HG03342 (cell line): ENCODE results near the gene DEF6.
"Not testable (repeated sequence)": the region's sequence is repeated elsewhere in the genome, so short reads cannot be mapped to it uniquely, and the experiment has no call there.

ENCODE experiments used
- ATAC-seq: cut with Tn5 transposase; IDR thresholded peaks from one replicate; pipeline ENCODE4 v1.9.1; 2021; ENCODE audit warnings: mild to moderate bottlenecking, moderate library complexity; ENCODE audit not compliant: unreplicated experiment

DEF6 gene

GRCh38 chr6:35309611-35310264, 12.1 kb downstream of the DEF6 start:
- no peak for ATAC-seq

- ATAC-seq, result no peak
Observed at GRCh38 chr6:35310265-35310831, 12.7 kb downstream of the DEF6 start.

- no peak for ATAC-seq
Observed at GRCh38 chr6:35311390-35312075, 13.9 kb downstream of the DEF6 start.

GRCh38 chr6:35312076-35312800, 14.6 kb downstream of the DEF6 start:
- no peak for ATAC-seq

- ATAC-seq, result no peak
Observed at GRCh38 chr6:35312807-35313206, 15.2 kb downstream of the DEF6 start.

- ATAC-seq, result no peak
Observed at GRCh38 chr6:35317483-35318195, 20.0 kb downstream of the DEF6 start.

- ATAC-seq, result no peak
Observed at GRCh38 chr6:35318196-35319171, 20.9 kb downstream of the DEF6 start.

GRCh38 chr6:35319346-35320030, 21.9 kb downstream of the DEF6 start:
- ATAC-seq, result no peak

GRCh38 chr6:35320031-35320410, 22.4 kb downstream of the DEF6 start:
- ATAC-seq, result no peak

- no peak for ATAC-seq
Observed at GRCh38 chr6:35321091-35321490, 23.5 kb downstream of the DEF6 start.

- ATAC-seq, result no peak
Observed at GRCh38 chr6:35327349-35328027, 29.9 kb downstream of the DEF6 start.

- ATAC-seq, result no peak
Observed at GRCh38 chr6:35328108-35328723, 30.6 kb downstream of the DEF6 start.

GRCh38 chr6:35328965-35329364, 31.3 kb downstream of the DEF6 start:
- not testable (repeated sequence) for ATAC-seq

GRCh38 chr6:35330541-35331119, 33.0 kb downstream of the DEF6 start:
- ATAC-seq, result no peak

- ATAC-seq, result not testable (repeated sequence)
Observed at GRCh38 chr6:35332074-35332887, 34.7 kb downstream of the DEF6 start.

GRCh38 chr6:35341557-35341956, 43.9 kb downstream of the DEF6 start:
- no peak for ATAC-seq
